Stimulated activated CD4-positive, alpha-beta T cell treated with anti-CD3 and anti-CD28 coated beads, Interleukin-15, amount 100 ng/mL, for 48 hours (primary cell): Measurements from ENCODE around the gene WDR59.
"Not testable (repeated sequence)": the region's sequence is repeated elsewhere in the genome, so short reads cannot be mapped to it uniquely, and the experiment has no call there.

Experiments
- DNase-seq, 2 donors: peaks; one replicate each; pipeline ENCODE4 v3.0.0-alpha.2; 2020; ENCODE audit warnings: low read depth in 2 of 2

The WDR59 gene

GRCh38 chr16:74865922-74866598 lies 118.9 kb downstream of the WDR59 start:
- no peak for DNase-seq

- no peak for DNase-seq
Measured at GRCh38 chr16:74862743-74863244, 122.1 kb downstream of the WDR59 start.

- no peak for DNase-seq
Measured at GRCh38 chr16:74852500-74852875, 132.4 kb downstream of the WDR59 start.

DNA sequence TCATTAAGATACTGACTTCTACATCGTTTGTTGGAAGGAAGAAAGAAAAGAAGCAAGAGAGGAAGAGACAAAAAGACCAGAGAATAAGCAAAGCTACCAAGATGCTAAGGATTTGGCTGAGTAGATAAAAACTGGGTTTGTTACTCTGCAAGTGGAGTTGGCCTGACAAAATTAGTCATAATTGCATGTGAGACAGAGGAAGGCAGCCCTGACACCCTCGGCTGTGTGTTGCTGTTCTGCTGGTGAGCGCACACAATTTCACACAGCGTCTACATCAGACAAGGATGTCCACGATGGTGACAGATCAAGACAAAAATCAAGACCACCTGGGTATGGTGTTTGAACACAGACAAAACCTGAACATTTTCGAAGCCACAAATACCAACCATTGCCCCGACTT lies 134.9 kb downstream of the WDR59 start:
- no peak for DNase-seq

DNA sequence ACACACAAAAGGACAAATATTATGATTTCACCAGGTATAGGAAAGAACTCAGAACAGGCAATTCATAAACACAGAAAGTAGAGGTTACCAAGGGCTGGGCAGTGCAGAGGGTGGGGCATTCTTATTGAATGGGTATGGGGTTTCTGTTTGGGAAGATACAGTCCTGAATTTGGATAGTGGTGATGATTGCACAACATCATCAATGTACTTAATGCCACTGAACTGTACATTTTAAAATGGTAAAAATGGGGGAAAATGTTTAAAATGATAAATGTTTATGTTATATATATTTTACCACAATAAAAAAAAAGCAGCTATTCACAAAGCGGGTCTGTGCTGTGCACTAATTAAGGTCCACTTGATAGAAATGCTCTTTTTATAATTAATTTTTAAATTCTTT lies 137.7 kb downstream of the WDR59 start:
- no peak for DNase-seq

GRCh38 chr16:74846714-74847113 lies 138.2 kb downstream of the WDR59 start:
- no peak for DNase-seq

- no peak for DNase-seq
Measured at GRCh38 chr16:74844041-74844980, 140.6 kb downstream of the WDR59 start.

DNA sequence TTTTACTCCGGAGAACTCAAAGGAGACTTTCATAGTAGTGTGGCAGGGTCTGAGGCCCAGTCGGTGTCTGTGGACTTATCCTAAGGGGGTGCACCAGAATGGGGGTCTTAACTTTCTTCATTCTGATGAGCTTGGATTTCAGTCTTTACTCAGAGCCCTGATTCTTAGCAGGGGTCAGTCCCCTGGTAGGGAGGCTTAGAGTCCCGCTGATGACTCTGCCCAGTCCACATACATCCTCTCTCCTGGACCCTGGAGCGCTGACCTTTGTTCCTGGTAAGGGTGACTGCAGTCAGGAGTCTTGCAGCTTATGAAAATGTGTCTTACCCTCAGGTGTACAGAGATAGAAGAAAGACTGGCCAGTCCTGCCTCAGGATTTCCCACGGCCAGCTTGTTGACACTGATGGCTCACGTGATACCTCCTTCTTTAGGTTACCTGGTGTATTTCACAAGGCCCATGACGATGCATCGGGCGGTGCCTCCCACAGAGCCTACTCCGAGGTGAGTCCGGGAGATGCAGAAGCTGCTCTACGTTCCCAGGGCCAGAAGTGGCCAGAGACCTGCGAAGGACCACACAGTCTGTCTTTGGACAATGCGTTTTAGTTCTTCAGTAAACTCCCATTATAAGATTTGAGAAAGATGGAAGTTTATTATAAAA lies 141.4 kb downstream of the WDR59 start:
- DNase-seq, result not testable (repeated sequence)

DNA sequence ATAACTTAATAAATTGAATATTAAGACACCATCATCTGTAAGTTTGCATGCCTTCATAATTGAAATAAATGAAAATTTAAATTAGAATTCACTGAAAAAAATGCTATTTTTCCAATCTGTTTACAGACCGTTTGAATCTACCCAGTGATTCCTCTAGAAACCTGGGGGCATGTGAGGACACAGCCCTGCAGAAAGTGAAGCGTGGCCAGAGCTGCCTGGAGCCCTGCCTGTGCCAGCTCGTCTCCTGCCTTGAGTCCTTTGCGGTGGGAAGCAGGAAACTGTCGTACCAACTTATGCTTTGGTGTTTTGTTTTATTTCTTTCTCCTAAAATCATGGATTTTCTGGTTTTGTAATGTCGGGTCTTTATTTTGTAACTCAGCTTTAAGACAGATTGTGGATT lies 142.5 kb downstream of the WDR59 start:
- DNase-seq, result no peak

DNA sequence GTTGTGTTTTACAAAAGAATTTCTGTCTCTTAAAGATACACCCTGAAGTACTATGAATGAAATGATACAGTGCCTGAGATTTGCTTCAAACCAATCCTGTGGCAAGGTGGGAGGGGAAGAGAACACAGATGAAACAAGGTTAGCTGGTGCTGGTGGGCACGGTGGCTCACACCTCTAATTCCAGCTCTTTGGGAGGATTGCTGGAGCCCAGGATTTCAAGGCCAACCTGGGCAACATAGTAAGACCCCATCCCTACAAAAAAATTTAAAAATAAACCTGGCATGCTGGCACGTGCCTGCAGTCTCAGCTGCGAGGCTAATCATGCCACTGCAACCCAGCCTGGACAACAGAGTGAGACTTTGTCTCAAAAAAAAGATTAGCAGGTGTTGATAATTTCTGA lies 143.0 kb downstream of the WDR59 start:
- no peak for DNase-seq

GRCh38 chr16:74841469-74841868 lies 143.5 kb downstream of the WDR59 start:
- DNase-seq, result no peak

DNA sequence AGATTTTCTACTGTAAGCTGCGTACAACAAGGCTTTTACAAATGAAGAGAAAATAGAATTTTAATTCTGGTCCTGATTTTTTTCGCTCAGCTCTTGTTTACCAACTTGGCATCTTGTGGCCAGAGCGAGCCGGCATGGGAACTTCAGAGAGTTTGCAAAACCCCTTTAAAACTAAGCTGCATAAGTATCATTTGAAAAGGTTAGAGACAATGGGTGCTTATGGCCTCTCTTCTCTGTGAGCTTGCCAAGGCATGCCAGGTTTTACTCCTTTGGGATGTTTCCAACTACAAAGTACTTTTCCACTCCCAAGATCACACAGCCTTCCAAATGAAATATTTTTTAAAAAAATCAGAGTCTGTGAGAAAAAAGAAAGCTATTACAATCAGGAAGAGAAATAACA lies 147.9 kb downstream of the WDR59 start:
- DNase-seq, result no peak

- no peak for DNase-seq
Measured at GRCh38 chr16:74836111-74836671, 148.7 kb downstream of the WDR59 start.

- no peak for DNase-seq
Measured at GRCh38 chr16:74832228-74832627, 152.7 kb downstream of the WDR59 start.

DNA sequence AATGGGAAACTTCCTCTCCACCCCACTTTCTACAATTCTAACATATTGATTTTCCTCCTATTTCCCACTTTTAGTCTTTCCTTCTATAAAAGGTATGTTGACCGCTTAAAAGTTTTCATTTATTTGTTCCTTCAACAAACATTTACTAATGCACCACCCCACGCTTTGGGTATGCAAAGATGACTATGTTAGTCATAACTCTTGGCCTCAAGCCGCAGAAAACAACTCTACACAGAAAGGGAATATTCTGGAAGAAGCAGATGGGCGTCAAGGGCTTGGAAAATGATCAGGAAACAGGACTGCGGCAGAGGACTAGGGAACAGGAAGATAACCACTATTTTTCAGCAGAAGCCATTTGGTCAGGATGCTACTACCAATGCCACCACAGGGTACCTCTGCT lies 153.5 kb downstream of the WDR59 start:
- no peak for DNase-seq

- DNase-seq, result no peak
Measured at GRCh38 chr16:74830648-74831047, 154.3 kb downstream of the WDR59 start.

GRCh38 chr16:74829637-74830036 lies 155.3 kb downstream of the WDR59 start:
- DNase-seq, result no peak

- no peak for DNase-seq
Measured at GRCh38 chr16:74825941-74826340, 159.0 kb downstream of the WDR59 start.

GRCh38 chr16:74825016-74825415 lies 159.9 kb downstream of the WDR59 start:
- no peak for DNase-seq
